ENCODE measurements around the gene MAP4K1. TPM values are rescaled to one million over a fixed set of nuclear protein-coding genes. Genes with fewer than 3 reads are reported as not detected.

MAP4K1 gene
- total RNA-seq, 1 experiment from 2014 or later, result 3.5 TPM

GRCh38 chr19:38562096-38562495 lies 55.7 kb downstream of the MAP4K1 start:
- H3K4me3 ChIP-seq, result no peak overlapping the region
- peaks cover 7% of the 10 kb centered on the region; the same call in 1 of the 2 replicates for H3K4me1 ChIP-seq (replicated peaks; ENCODE audit: insufficient read depth)
- H3K27ac ChIP-seq, result no peak overlapping the region
- intact Hi-C loops (cut with micrococcal nuclease; ENCODE audit: unreplicated experiment), result no loop called here
- no peaks in the 10 kb centered on the region for H3K9me3 ChIP-seq (ENCODE audit: insufficient read depth, low read depth)
- H2AFZ ChIP-seq, result no peak overlapping the region
- no peak for TF ChIP-seq EZH2 (IDR thresholded peaks at IDR 0.05; ENCODE audit: low read depth)
- no peak for TF ChIP-seq CTCF (conservative IDR thresholded peaks at IDR 0.05)
- no peaks in the 10 kb centered on the region for H3K9me2 ChIP-seq (ENCODE audit: insufficient read depth)
- no TSS peak for BruUV-seq (replicated peaks)
- no peaks in the 10 kb centered on the region for H3K36me3 ChIP-seq (ENCODE audit: low read depth)
- CTCF ChIA-PET, result no interaction called here
- H3K27me3 ChIP-seq (ENCODE audit: insufficient read depth, low read depth), result no peaks in the 10 kb centered on the region; the same call in 1 of the 2 replicates
- POLR2A ChIA-PET (ENCODE audit: unreplicated experiment), result no interaction called here
- H3K4me2 ChIP-seq, result no peak overlapping the region
- H3K79me2 ChIP-seq (ENCODE audit: low read depth), result no peaks in the 10 kb centered on the region
- DNase-seq, result no peak
- peaks cover 3% of the 10 kb centered on the region; the same call in 1 of the 2 replicates for H3F3A ChIP-seq (ENCODE audit: insufficient read depth, low read depth)
- H4K20me1 ChIP-seq (ENCODE audit: insufficient read depth), result no peaks in the 10 kb centered on the region

GRCh38 chr19:38561658-38562057 lies 56.1 kb downstream of the MAP4K1 start:
- H2AFZ ChIP-seq, result no peak overlapping the region
- BruUV-seq (replicated peaks), result no TSS peak
- H3K9me2 ChIP-seq (ENCODE audit: insufficient read depth), result no peaks in the 10 kb centered on the region
- no peaks in the 10 kb centered on the region for H3K9me3 ChIP-seq (ENCODE audit: insufficient read depth, low read depth)
- H3K4me3 ChIP-seq, result no peak overlapping the region
- ChIA-PET CTCF (no interaction called here), POLR2A (ENCODE audit: unreplicated experiment) (no interaction called here)
- H4K20me1 ChIP-seq (ENCODE audit: insufficient read depth), result no peaks in the 10 kb centered on the region
- peaks cover 3% of the 10 kb centered on the region; the same call in 1 of the 2 replicates for H3F3A ChIP-seq (ENCODE audit: insufficient read depth, low read depth)
- H3K36me3 ChIP-seq (ENCODE audit: low read depth), result no peaks in the 10 kb centered on the region
- intact Hi-C loops (cut with micrococcal nuclease; ENCODE audit: unreplicated experiment), result no loop called here
- no peak overlapping the region for H3K27ac ChIP-seq
- no peaks in the 10 kb centered on the region; the same call in 1 of the 2 replicates for H3K27me3 ChIP-seq (ENCODE audit: insufficient read depth, low read depth)
- peaks cover 7% of the 10 kb centered on the region; the same call in 1 of the 2 replicates for H3K4me1 ChIP-seq (replicated peaks; ENCODE audit: insufficient read depth)
- TF ChIP-seq EZH2 (IDR thresholded peaks at IDR 0.05; ENCODE audit: low read depth) (no peak), CTCF (conservative IDR thresholded peaks at IDR 0.05) (no peak)
- no peaks in the 10 kb centered on the region for H3K79me2 ChIP-seq (ENCODE audit: low read depth)
- H3K4me2 ChIP-seq, result no peak overlapping the region
- DNase-seq, result no peak

- peaks cover 3% of the 10 kb centered on the region; the same call in 1 of the 2 replicates for H3F3A ChIP-seq (ENCODE audit: insufficient read depth, low read depth)
- no peaks in the 10 kb centered on the region for H4K20me1 ChIP-seq (ENCODE audit: insufficient read depth)
- no peak overlapping the region for H3K27ac ChIP-seq
- H3K27me3 ChIP-seq (ENCODE audit: insufficient read depth, low read depth), result no peaks in the 10 kb centered on the region; the same call in 1 of the 2 replicates
- no peak overlapping the region for H2AFZ ChIP-seq
- intact Hi-C loops (cut with micrococcal nuclease; ENCODE audit: unreplicated experiment), result no loop called here
- no peaks in the 10 kb centered on the region for H3K79me2 ChIP-seq (ENCODE audit: low read depth)
- no peaks in the 10 kb centered on the region for H3K9me3 ChIP-seq (ENCODE audit: insufficient read depth, low read depth)
- no peak overlapping the region for H3K4me2 ChIP-seq
- CTCF ChIA-PET, result no interaction called here
- TF ChIP-seq CTCF (conservative IDR thresholded peaks at IDR 0.05), result no peak
- TF ChIP-seq EZH2 (IDR thresholded peaks at IDR 0.05; ENCODE audit: low read depth), result no peak
- no peak for DNase-seq
- peaks cover 7% of the 10 kb centered on the region; the same call in 1 of the 2 replicates for H3K4me1 ChIP-seq (replicated peaks; ENCODE audit: insufficient read depth)
- BruUV-seq (replicated peaks), result no TSS peak
- POLR2A ChIA-PET (ENCODE audit: unreplicated experiment), result no interaction called here
- no peaks in the 10 kb centered on the region for H3K36me3 ChIP-seq (ENCODE audit: low read depth)
- no peak overlapping the region for H3K4me3 ChIP-seq
- no peaks in the 10 kb centered on the region for H3K9me2 ChIP-seq (ENCODE audit: insufficient read depth)
Observed at GRCh38 chr19:38561053-38561606, 56.6 kb downstream of the MAP4K1 start.
